H9 (cell line): Measurements from ENCODE around the gene FXYD1. TPM values are rescaled to one million over a fixed set of nuclear protein-coding genes. Genes with fewer than 3 reads are reported as not detected.

Experiments used
- DNase-seq: peaks from one replicate; pipeline ENCODE4 v3.0.0-alpha.2; 2017
- H2AFZ ChIP-seq: one replicate; pipeline ENCODE4 v1.6.1; 2013; ENCODE audit warnings: mild to moderate bottlenecking, low read length, control low read depth, moderate library complexity
- H2AK5ac ChIP-seq: 2 replicates; pipeline ENCODE4 v1.6.1; 2013; ENCODE audit warnings: low read length, control low read depth, mixed read lengths; ENCODE audit not compliant: insufficient read length
- H2BK120ac ChIP-seq: one replicate; pipeline ENCODE4 v1.6.1; 2013; ENCODE audit warnings: low read depth, mild to moderate bottlenecking, low read length, control low read depth, inconsistent platforms; ENCODE audit not compliant: poor library complexity, severe bottlenecking
- H2BK12ac ChIP-seq: 2 replicates; pipeline ENCODE4 v1.6.1; 2013; ENCODE audit warnings: low read length, control low read depth, mixed read lengths, low read depth; ENCODE audit not compliant: insufficient read length
- H2BK15ac ChIP-seq: 2 replicates; pipeline ENCODE4 v1.6.1; 2013; ENCODE audit warnings: low read depth, low read length, control low read depth
- H2BK20ac ChIP-seq: one replicate; pipeline ENCODE4 v1.6.1; 2013; ENCODE audit warnings: low read depth, mild to moderate bottlenecking, low read length, control low read depth, inconsistent platforms; ENCODE audit not compliant: poor library complexity, severe bottlenecking
- H2BK5ac ChIP-seq: 2 replicates; pipeline ENCODE4 v1.6.1; 2013; ENCODE audit warnings: low read length, control low read depth, mixed read lengths; ENCODE audit not compliant: insufficient read length
- H3K14ac ChIP-seq: 2 replicates; pipeline ENCODE4 v1.6.1; 2013; ENCODE audit warnings: low read length, control low read depth; ENCODE audit not compliant: insufficient read depth
- H3K18ac ChIP-seq: 2 replicates; pipeline ENCODE4 v1.6.1; 2013; ENCODE audit warnings: low read depth, mild to moderate bottlenecking, mixed read lengths, low read length, control low read depth; ENCODE audit not compliant: insufficient read length
- H3K23ac ChIP-seq: 2 replicates; pipeline ENCODE4 v1.6.1; 2013; ENCODE audit warnings: low read length, control low read depth, mixed read lengths, low read depth; ENCODE audit not compliant: insufficient read length
- H3K23me2 ChIP-seq: 2 replicates; pipeline ENCODE4 v1.6.1; 2013; ENCODE audit warnings: low read depth, mild to moderate bottlenecking, mixed read lengths, low read length, control low read depth; ENCODE audit not compliant: insufficient read length, poor library complexity, severe bottlenecking
- H3K27ac ChIP-seq: 2 replicates; pipeline ENCODE4 v1.5.1; 2013; ENCODE audit warnings: low read length, control low read depth, mixed read lengths, low read depth; ENCODE audit not compliant: insufficient read length
- H3K27me3 ChIP-seq: 2 replicates; pipeline ENCODE4 v1.6.1; 2013; ENCODE audit warnings: low read length, control low read depth, inconsistent platforms; ENCODE audit not compliant: insufficient read depth
- H3K4ac ChIP-seq: 2 replicates; pipeline ENCODE4 v1.6.1; 2013; ENCODE audit warnings: low read depth, mild to moderate bottlenecking, control low read depth, inconsistent platforms, low read length, moderate library complexity
- H3K4me1 ChIP-seq: 2 replicates; pipeline ENCODE4 v1.6.1; 2013; ENCODE audit warnings: low read length, control low read depth, inconsistent platforms; ENCODE audit not compliant: insufficient read depth
- H3K4me2 ChIP-seq: 2 replicates; pipeline ENCODE4 v1.6.1; 2013; ENCODE audit warnings: low read length, control low read depth, mixed read lengths; ENCODE audit not compliant: insufficient read length, insufficient read depth
- H3K56ac ChIP-seq: 2 replicates; pipeline ENCODE4 v1.6.1; 2013; ENCODE audit warnings: low read depth, mild to moderate bottlenecking, mixed read lengths, low read length, control low read depth; ENCODE audit not compliant: insufficient read length
- H3K79me1 ChIP-seq: 2 replicates; pipeline ENCODE4 v1.6.1; 2013; ENCODE audit warnings: low read depth, mild to moderate bottlenecking, moderate library complexity, low read length, control low read depth, inconsistent platforms; ENCODE audit not compliant: insufficient read depth, poor library complexity, severe bottlenecking
- H3K79me2 ChIP-seq: 2 replicates; pipeline ENCODE4 v1.6.1; 2013; ENCODE audit warnings: low read length, control low read depth, inconsistent platforms; ENCODE audit not compliant: insufficient read depth
- H3K9ac ChIP-seq: 2 replicates; pipeline ENCODE4 v1.6.1; 2013; ENCODE audit warnings: low read length, control low read depth, mixed read lengths; ENCODE audit not compliant: insufficient read length; ENCODE audit errors: extremely low read depth
- H3K9me3 ChIP-seq: one replicate; pipeline ENCODE4 v1.6.1; 2013; ENCODE audit warnings: low read depth, low read length, inconsistent platforms; ENCODE audit not compliant: control insufficient read depth
- H3T11ph ChIP-seq: one replicate; pipeline ENCODE4 v1.6.1; 2013; ENCODE audit warnings: mild to moderate bottlenecking, low read length, control low read depth, inconsistent platforms
- H4K20me1 ChIP-seq: one replicate; pipeline ENCODE4 v1.6.1; 2013; ENCODE audit not compliant: control insufficient read depth, insufficient read length, insufficient read depth
- H4K5ac ChIP-seq: 2 replicates; pipeline ENCODE4 v1.6.1; 2013; ENCODE audit warnings: low read depth, mild to moderate bottlenecking, mixed read lengths, low read length, control low read depth; ENCODE audit not compliant: insufficient read length
- H4K8ac ChIP-seq: replicated peaks from 2 replicates; pipeline ENCODE4 v1.6.1; 2013; ENCODE audit warnings: low read length, control low read depth, mixed read lengths, low read depth; ENCODE audit not compliant: insufficient read length
- H4K91ac ChIP-seq: 2 replicates; pipeline ENCODE4 v1.6.1; 2013; ENCODE audit warnings: low read depth, mild to moderate bottlenecking, moderate library complexity, mixed read lengths, low read length, control low read depth; ENCODE audit not compliant: insufficient read length
- H3K27ac Mint-ChIP-seq, 3 experiments: 2 replicates in 2 of 3; 3 replicates in 1 of 3; pipeline ENCODE4 v1.8.0; 2020 to 2021; ENCODE audit warnings: mixed read lengths in 3 of 3, mild to moderate bottlenecking in 1 of 3, moderate library complexity in 1 of 3
- H3K27me3 Mint-ChIP-seq: 2 replicates; pipeline ENCODE4 v1.8.0; 2021; ENCODE audit warnings: low read depth, mild to moderate bottlenecking, moderate library complexity, mixed read lengths
- H3K36me3 Mint-ChIP-seq, 3 experiments: 2 replicates in 2 of 3; 3 replicates in 1 of 3; pipeline ENCODE4 v1.8.0; 2020 to 2021; ENCODE audit warnings: low read depth in 3 of 3, mixed read lengths in 3 of 3; ENCODE audit not compliant: insufficient read depth in 1 of 3
- H3K4me1 Mint-ChIP-seq, 2 experiments: 2 replicates each; pipeline ENCODE4 v1.8.0; 2020; ENCODE audit warnings: mixed read lengths in 2 of 2
- H3K4me3 Mint-ChIP-seq, 2 experiments: 2 replicates in 1 of 2; 3 replicates in 1 of 2; pipeline ENCODE4 v1.8.0; 2020 to 2021; ENCODE audit warnings: mild to moderate bottlenecking in 2 of 2, mixed read lengths in 2 of 2, moderate library complexity in 1 of 2
- H3K9me3 Mint-ChIP-seq, 2 experiments: 2 replicates in 1 of 2; 3 replicates in 1 of 2; pipeline ENCODE4 v1.8.0; 2020; ENCODE audit warnings: mild to moderate bottlenecking in 2 of 2, mixed read lengths in 2 of 2, moderate library complexity in 1 of 2
- WGBS: extraction: QIAGEN DNeasy Blood & Tissue Kit; methylation state at CpG from one replicate; pipeline ENCODE4 v1.1.7; 2013; ENCODE audit warnings: missing lambda C conversion rate, low lambda C conversion rate, mixed read lengths; ENCODE audit not compliant: insufficient read length; ENCODE audit errors: extremely low coverage; 5-methylcytosine and 5-hydroxymethylcytosine counted together
- total RNA-seq: library from RNA; stranded (reverse); gene quantifications from 2 replicates; pipeline ENCODE4 v1.2.1, GENCODE V29; 2021
- TF ChIP-seq, protein P1 (sequence below): fragments of 200-600 bp; sonication (generic); conservative IDR thresholded peaks from 3 replicates; pipeline ENCODE4 v1.8.0; 2021; ENCODE audit warnings: antibody characterized with exemption, mild to moderate bottlenecking

The FXYD1 gene
- total RNA-seq, 1 experiment from 2014 or later = 7.7 TPM

DNA sequence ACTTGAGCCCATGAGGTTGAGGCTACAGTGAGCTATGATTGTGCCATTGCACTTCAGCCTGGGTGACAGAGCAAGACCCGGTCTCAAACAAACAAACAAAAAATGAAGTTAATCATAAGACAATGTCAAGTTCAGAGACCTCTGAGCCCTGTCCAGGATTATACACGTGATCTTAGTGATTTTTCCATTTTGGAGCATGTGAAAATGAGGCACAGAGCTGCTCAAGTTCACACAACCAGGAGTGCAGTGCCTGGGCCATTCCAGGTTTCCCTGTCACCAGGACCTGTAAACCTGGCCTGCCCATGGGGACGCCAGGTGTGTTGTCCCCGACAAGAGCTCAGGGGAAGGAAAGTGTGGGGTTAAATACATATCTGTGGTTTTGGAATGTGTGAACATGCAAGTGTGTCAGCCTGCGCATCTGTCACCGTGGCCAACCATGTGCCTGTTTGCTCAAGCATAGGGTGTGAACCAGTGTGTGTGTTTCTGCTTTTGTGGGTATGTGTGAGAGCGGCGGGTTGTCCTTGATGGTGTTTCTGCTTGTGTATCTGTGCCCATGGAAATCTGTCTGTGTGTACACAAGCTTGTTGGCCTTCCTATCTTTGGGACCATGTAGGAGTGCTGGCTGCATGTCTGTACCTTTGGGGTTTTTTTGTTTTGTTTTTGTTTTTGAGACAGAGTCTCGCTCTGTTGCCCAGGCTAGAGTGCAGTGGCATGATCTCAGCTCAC is 1.5 kb upstream of the FXYD1 start:
- Histone ChIP-seq H3K23ac (no peak overlapping the region), H2BK120ac (no peak overlapping the region), H3K23me2 (peaks cover 9% of the 10 kb centered on the region), H3K14ac (no peak overlapping the region), H4K91ac (no peak overlapping the region), H3K9me3 (no peaks in the 10 kb centered on the region), H3K4me1 (peaks cover 2% of the 10 kb centered on the region; the same call in 1 of the 2 replicates), H2BK15ac (no peak overlapping the region), H2BK12ac (no peak overlapping the region), H3K27me3 (no peaks in the 10 kb centered on the region; the same call in 1 of the 2 replicates), H2AFZ (no peak overlapping the region), H3K79me1 (no peaks in the 10 kb centered on the region), H2BK20ac (no peak overlapping the region), H3K9ac (no peak overlapping the region), H4K20me1 (no peaks in the 10 kb centered on the region), H3K4ac (no peak overlapping the region), H3K18ac (no peak overlapping the region), H4K8ac (no peak overlapping the region), H3K27ac (no peak overlapping the region), H3K79me2 (no peaks in the 10 kb centered on the region), H2AK5ac (no peak overlapping the region), H4K5ac (no peak overlapping the region), H2BK5ac (no peak overlapping the region), H3T11ph (no peak overlapping the region), H3K56ac (no peak overlapping the region), H3K4me2 (no peak overlapping the region)
- no peaks in the 10 kb centered on the region; a peak in 1 of 5 replicates for H3K9me3 Mint-ChIP-seq
- no peak for DNase-seq
- peaks cover 34% of the 10 kb centered on the region for H3K27me3 Mint-ChIP-seq
- WGBS = no CpG with 5 or more reads among the region's 9 CpGs
- peaks cover 0 to 3% (median 0%) of the 10 kb centered on the region in 3 experiments; a peak in 1 of 7 replicates for H3K36me3 Mint-ChIP-seq
- no peak overlapping the region for H3K4me3 Mint-ChIP-seq
- H3K4me1 Mint-ChIP-seq = peaks cover 30 to 44% of the 10 kb centered on the region in 2 experiments
- TF ChIP-seq, protein P1, sequence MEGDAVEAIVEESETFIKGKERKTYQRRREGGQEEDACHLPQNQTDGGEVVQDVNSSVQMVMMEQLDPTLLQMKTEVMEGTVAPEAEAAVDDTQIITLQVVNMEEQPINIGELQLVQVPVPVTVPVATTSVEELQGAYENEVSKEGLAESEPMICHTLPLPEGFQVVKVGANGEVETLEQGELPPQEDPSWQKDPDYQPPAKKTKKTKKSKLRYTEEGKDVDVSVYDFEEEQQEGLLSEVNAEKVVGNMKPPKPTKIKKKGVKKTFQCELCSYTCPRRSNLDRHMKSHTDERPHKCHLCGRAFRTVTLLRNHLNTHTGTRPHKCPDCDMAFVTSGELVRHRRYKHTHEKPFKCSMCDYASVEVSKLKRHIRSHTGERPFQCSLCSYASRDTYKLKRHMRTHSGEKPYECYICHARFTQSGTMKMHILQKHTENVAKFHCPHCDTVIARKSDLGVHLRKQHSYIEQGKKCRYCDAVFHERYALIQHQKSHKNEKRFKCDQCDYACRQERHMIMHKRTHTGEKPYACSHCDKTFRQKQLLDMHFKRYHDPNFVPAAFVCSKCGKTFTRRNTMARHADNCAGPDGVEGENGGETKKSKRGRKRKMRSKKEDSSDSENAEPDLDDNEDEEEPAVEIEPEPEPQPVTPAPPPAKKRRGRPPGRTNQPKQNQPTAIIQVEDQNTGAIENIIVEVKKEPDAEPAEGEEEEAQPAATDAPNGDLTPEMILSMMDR = no peak
- no peak overlapping the region for H3K27ac Mint-ChIP-seq
